GM19463 (cell line): Measurements from ENCODE around the gene OR52E5.

Experiments used
- ATAC-seq: cut with Tn5 transposase; IDR thresholded peaks from one replicate; pipeline ENCODE4 v1.9.1; 2021; ENCODE audit warnings: mild to moderate bottlenecking, moderate library complexity; ENCODE audit not compliant: unreplicated experiment

OR52E5 gene

DNA sequence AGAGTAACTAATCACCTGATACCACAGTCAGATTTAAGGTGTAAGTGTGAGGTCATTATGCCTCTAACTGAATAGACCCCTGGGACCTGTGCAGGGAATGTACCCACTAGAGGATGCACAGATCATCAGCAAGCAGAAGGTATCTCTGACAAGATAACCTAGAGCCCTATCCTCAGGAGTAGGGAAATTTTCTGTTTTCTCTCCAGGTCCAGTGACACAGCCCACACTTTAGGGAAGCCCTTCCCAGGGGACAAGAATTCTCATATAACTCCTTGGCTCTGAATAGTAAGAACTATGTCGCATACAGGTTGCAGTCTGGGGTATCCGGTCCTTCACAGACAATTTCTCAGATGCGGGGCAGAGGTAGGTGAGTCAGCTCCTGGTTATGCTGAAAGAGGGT lies at the start of gene OR52E5:
Gene OR52E5, plus strand, starts transcription at position 301 of the 400 bp plus-strand sequence. CDS start 7,569 bp downstream, outside the sequence.
- no peak for ATAC-seq

DNA sequence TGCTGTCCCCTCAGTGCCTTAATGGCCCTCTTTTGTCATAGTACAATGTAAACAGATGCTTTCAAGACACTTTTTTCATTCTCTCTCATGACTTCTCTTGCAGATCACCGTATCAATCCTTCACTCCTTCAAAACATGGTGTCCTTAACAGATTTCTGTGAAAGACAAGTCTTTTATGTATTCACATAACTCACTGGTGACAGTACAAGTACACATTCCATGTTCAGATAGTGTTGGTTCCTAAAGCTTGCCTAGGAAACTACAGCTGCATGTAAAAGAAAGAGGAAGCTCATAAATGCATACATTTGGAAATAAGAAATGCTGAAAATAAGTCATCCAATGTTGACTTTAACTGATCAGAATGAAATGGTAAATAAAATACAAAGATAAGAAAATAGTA lies 46.3 kb upstream of the OR52E5 start:
- ATAC-seq, result no peak

DNA sequence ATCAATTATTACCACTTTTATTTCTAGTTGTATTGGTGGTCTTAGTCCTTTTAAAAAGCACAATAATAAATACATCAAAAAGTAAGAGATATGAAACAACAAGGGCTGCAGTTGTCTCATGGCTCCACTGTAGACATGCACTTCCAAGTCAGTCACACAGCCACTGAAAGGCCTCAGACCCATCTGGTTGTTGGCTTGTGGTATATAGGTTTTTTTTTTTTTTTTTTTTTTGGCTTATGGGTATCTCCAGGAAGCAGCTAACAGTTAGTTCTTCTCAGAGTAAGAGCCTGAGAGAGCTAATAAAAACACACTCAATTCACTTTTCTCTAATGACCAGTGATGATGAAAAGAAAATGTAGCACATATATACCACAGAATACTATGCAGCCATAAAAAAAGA lies 45.3 kb upstream of the OR52E5 start:
- ATAC-seq, result no peak

DNA sequence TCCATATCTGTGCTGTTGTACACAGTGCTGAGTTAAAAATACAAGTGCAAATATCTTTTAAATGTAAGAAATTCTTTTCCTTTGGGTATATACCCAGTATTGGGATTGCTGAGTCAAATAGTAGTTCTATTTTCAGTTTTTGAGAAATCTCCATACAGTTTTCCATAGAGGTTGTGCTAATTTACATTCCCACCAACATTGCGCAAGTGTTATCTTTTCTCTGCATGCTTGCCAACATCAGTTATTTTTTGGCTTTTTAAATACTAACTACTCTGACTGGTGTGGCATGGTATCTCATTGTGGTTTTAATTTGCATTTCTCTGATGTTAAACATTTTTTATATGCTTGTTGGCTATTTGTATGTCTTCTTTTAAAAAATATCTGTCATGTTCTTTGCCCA lies 42.0 kb upstream of the OR52E5 start:
- no peak for ATAC-seq

DNA sequence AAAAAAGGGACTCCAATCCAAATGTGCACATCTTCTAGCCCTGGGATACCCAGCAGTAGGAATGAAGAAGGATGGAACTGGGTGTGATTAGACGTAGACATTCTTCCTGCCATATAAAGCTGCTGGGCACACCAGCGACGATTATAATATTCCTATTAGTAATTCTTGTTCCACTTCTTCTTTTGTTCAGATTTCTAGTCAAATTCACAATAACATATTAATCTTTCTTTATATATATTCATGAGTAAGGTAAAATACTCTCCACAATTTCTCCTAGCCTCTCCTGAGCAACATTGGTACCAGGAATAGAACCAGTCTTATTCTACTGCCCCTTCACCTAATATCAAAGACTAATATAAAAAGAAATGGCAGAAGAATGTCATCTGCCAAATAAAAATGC lies 35.4 kb upstream of the OR52E5 start, which contains the start of gene OR52E8:
Gene OR52E8, minus strand, starts transcription at position 101 of the 400 bp plus-strand sequence. Its CDS starts 0 bp downstream, at position 101.
- ATAC-seq, result no peak

DNA sequence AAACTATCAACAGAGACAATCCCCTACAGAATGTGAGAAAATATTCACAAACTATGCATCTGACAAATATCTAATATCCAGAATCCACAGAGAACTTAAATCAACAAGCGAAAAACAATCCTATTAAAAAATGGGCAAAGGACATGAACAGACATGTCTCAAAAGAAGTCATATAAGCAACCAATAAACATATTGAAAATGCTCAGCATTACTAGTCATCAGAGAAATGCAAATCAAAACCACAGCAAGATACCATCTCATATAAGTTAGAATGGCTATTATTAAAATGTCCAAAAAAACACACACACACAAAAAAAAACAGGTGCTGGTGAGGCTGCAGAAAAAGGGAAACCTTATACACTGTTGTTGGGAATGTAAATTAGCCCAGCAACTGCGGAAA lies 27.2 kb upstream of the OR52E5 start:
- ATAC-seq, result no peak

DNA sequence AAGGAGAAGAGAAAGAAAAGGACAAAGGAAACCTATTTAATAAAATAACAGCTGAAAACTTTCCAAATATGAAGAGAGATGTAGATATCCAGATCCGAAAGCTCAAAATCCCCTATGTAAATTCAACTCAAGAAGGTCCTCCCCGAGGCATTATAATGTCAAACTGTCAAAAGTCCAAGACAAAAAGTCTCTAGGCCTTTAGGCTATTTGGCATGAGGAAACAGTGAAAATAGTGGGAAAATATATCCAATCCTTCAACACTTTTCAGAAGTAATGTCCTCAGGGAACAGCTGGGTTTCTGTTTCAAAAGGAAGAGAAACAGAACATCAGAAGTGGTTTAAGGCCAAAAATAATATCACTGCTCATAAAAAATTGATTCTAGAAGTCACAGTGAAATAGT lies 14.4 kb upstream of the OR52E5 start:
- ATAC-seq, result no peak

DNA sequence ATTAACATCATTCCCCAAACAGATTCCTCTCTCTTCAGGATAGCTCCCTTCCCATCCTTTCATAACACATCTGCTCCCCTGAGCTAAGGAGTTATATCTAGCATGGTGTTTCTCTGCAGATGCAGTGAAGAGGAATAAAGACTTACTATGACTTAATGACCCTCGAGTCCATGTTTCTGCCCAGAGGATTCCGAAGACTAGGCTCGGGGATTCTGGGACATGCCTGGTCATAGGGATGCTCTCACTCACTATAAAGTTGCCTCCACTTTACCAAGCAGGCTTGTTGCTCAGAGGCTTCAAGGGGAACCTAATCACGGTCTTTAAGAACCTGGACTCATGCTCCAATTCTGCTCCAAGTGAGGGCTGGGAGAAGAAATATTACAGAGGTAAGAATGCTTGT lies 12.7 kb upstream of the OR52E5 start, which contains the start of gene OR52E4:
Gene OR52E4, plus strand, starts transcription at position 301 of the 400 bp plus-strand sequence. CDS start 3,664 bp downstream, outside the sequence.
- ATAC-seq, result no peak

DNA sequence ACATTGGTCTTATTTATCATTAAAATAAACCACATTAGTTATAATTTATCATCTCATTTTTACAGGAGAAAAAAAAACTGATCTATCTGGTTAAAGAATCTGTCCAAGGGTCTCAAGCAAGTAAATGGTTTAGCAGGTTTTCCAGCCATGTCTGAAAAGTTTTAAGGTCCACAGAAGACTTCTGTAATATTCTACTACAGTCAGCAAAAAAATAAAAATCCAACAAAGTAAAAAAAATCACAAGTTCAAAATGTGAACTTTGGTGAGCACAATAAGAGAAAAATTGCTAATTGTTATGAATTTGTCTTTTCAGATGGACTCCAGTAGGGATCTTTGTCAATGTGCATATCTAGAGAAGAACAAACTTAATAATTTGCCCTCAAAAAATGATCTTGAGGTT lies 11.3 kb upstream of the OR52E5 start:
- ATAC-seq, result no peak

DNA sequence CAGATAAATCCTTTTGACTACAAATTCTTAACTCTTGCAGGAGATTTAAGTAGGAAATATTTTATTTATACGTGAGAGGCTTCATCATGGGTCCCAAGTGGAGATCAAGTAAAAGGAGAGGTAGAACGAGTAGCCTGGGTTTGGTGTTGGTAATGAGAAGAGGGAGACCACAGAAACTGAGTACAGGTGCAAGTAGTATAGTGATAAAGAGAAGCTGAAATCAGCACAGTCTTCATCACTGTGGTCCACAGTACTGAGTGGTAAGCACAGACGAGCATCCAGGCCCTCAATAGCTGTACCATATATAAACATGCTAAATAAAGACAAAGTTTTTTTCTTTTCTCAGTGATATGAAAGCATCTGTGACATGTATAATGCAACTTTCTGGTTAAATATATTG lies 5.8 kb upstream of the OR52E5 start:
- ATAC-seq, result no peak

DNA sequence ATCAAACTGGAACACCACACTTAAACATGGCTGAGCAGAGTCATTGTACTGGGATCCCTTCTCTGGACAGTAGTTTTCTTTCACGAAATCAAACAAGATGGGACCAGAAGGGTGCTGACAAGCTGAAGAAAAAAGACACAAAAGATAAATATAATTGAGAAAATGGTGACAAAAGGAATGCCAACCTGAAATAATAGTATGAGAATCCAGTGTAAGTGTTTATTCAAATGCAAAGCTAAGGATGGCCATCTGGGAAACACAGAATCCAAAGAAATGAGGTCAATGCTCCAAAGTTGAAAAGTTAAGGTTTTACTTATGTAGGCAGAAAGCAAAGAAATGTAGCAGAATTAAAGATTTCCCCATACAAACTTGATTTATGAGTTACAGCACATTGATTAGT lies 5.3 kb upstream of the OR52E5 start:
- no peak for ATAC-seq

DNA sequence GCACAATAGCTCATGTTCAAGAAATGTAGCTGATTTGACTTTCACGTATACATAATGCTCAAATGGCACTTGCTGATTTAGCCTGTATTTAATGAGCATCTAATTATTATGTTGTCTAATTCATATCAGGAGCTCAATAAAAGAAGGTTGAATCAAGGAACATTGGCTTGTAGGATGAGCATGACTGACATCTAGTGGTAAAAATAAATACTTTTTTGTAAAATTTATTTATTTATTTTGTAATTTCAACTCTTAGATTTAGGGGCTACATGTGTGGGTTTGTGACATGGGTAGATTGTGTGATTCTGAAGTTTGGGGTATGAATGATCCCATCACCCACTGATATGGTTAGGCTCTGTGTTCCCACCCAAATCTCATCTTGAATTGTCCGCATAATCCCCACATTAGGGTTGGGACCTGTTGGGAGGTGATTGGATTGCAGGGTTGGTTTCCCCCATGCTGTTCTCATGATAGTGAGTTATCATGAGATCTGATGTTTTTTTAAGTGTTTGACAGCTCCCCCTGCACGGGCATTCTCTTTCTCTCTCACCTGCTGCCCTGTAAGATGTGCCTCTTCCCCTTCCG lies 1.7 kb upstream of the OR52E5 start:
- ATAC-seq, result no peak

DNA sequence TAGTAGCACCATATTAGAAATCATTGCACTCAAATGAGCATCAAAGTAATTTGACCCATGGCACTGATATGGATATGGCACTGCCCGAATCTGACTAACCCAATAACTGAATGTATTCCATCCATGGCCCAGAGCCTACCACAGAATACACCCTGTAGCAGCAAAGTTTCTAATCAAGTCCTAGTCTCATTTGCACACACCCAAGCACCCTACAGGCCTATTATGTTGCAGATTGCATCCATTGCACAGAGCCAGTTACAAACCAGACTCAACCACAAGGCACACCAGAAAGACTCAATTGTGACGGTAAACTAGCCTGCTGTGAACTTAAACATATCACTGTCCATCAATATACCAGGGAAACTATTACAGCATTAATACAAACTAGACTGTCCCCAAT lies 6.5 kb downstream of the OR52E5 start:
- no peak for ATAC-seq

DNA sequence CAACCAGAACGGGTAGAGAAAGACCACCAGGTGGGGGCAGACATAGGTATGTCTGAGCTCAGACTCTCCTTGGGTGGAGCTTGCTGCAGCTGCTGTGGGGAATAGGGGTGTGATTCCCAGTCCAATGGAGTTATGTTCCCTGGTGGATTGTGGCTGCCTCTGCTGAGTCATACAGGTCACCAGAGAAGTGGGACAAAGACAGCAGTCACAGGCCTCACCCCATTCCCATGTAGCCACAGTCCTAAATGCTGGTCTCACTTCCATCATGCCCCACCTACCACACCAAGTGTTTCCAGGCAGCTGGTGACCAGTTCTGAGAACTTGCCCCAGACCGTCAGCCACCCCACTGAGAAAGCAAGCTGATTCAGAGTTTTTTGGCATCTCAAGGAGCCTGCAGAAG lies 17.5 kb downstream of the OR52E5 start:
- ATAC-seq, result no peak

DNA sequence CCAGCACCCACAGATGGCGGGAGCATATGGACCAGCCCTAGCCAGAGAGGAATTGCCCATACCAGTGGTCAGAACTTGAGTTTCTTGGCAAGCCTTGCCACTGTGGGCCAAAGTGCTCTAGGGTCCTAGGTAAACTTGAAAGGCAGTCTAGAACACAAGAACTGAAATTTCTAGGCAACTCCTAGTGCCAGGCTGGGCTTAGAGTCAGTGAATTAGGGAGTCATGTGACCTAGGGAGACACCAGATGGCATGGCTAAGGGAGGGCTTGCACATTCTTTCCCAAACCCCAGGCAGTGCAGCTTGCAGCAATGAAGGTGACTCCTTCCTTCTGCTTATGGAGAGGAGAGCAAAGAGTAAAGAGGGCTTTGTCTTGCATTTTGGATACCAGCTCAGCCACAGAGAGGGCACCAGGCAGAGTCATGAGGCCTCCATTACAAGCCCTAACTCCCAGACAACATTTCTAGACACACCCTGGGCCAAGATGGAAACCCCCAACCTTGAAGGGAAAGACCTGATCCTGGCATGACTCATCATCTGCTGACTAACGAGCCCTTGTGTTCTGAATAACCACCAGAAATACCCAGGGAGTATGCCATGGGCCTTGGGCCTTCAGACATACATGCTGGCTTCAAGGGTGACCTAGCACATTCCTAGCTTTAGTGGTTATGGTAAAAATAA lies 29.9 kb downstream of the OR52E5 start:
- ATAC-seq, result peak; percentile 91

DNA sequence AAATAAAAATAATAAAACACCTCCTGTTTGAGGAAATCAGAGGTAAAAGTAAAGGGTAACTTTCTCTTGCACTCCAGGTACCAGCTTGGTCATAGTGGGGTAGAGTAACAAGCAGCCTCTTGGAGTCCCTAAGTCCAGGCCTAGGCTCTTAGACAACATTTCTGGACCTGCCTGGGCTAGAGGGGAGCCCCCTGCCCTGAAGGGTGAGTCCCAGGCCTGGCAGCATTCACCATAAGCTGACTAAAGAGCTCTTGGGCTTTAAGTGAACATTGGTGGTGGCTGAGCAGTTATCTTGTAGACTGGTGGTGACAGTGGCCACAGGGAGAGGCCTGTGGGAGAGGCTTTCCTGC lies 30.4 kb downstream of the OR52E5 start:
- peak; percentile 43 for ATAC-seq

DNA sequence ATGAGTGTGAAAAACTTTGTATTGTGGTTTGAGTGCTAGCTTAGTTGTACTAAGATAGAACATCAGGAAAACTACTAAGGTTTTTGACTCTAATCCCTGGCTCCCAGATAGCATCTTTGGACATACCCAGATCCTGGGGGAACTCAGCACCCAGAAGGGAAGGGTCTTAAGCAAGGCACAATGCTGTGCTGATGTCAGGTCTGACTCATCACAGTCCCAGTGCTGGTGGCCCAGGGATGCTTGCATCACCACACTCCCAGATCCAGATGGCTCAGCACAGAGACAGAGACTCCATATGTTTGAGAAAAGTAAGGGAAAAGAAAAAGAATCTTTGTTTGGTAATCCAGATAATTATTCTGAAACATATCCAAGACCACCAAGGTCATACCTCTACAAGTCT lies 30.8 kb downstream of the OR52E5 start:
- peak; percentile 21 for ATAC-seq

DNA sequence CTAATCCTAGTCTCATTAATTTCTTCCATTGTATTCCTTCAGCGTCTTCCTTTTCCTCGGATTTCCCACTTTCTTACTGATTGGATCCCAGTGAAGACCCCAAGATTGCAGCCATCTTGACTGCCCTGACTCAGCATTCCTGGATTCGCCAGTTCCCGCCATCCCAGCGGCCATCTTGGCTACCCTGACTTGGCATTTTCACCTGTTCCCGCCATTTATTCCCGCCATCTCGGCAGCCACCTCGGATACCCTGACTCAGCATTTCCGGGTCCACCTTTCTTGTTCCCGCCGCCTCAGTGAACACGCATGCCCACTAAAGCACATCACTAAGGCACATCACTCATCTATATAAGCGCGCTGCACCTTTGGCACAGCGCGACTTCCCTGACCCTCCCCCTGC lies 35.3 kb downstream of the OR52E5 start:
- ATAC-seq, result no peak

DNA sequence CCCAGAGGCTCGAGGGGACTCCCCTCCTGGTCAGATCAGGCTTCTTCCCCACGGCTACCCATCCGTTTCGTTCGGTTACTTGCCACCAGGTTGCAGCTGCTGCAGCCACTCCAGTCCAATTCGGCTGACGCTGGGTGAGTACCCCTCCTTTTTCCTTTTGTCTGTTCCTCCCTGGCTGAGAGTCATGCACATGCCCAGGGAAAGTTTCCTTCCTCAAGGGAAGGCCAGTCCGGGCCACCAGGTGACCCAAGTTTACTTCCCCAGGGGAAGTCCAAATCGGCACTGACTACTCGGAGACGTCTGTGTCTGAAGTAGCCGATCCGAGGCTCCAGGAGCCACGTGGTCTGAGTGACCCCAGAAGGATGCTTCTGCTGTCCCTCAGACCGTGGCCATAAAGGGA lies 35.8 kb downstream of the OR52E5 start:
- ATAC-seq, result no peak

DNA sequence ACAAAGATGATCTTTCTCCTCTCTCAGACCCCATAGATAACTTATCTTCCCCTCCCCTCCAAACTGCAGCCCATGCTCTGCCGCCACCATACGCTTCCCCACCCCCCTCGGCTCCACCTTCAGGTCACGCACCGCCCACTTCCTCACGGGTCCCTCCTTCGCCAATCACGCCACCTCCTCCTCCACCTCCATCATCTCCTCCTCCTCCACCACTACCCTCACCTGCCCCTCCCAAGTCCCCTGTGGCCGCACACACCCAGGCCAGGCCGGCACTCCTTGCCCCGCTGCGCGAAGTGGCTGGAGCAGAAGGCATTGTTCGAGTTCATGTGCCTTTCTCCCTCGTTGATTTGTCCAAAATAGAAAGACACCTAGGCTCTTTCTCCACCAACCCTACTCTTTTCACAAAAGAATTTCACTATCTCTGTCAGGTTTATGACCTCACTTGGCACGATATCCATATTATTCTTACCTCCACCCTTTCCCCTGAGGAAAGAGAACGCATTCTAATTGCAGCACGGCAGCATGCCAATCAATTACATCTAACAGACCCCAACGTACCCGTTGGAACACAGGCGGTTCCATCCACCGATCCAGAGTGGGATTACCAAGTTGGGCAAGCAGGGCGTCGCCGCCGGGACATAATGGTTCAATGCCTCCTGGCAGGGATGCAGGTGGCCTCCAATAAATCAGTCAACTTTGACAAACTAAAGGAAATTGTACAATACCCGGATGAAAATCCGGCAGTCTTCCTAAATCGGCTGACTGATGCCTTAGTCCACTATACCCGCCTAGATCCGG lies 36.8 kb downstream of the OR52E5 start:
- no peak for ATAC-seq

DNA sequence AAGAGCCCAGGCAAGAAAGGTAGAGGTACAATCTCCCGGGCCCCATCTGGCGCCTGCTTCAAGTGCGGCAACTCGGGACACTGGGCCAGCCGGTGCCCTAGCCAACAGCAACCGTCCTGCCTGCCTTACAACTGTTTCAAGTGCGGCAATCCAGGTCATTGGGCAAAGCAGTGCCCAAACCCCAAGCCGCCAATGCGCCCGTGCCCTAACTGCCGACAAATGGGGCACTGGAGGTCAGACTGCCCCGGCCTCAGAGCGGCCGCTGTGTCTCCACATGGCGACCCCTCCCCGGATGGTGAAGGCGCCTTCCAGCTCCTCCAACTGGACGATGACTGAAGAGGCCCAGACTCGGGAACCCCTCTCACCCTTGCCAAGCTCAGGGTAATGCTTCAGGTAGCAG lies 37.6 kb downstream of the OR52E5 start:
- no peak for ATAC-seq

DNA sequence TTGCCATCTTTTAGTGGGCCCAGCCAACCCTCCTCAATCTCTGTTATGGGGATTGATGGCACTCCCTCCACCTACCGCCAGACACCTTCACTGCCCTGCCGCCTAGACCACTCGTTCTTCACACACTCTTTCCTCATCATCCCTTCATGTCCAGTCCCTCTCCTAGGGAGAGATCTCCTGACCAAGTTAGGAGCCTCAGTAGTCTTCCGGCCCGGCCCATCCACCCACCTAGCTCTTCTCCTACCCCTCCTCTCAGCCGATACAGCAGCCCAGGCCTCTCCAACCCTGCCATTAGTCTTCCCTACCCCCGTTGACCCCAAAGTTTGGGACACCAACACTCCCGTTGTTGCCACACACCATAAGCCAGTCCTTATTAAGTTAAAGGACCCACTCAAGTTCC lies 38.1 kb downstream of the OR52E5 start:
- no peak for ATAC-seq
